Measurements from ENCODE around the gene RBMY1D. TPM values are rescaled to one million over a fixed set of nuclear protein-coding genes. Genes with fewer than 3 reads are reported as not detected.

RBMY1D gene
- total RNA-seq, result not detected in 2 replicates

DNA sequence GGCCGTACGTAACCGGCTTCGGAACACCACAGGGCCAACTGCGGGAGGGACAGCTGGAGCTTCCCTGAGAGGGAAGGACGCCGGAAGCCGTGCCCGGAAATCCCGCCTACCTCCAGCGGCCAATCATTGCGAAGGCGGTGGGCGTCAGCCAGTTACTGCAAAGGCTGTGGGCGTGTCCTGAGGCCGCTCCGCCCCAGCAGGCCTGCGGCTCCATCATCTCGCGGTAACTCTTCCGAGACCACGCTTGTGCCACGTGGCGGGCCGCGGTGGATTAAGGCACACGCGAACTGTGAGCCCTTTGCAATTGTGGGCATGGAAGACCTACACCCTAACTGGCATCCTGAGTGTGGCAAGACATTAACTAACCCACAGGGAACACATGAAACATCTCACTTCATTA, at the start of gene RBMY1D:
Gene RBMY1D (minus strand): TSS at position 101 of the 400 bp plus-strand sequence. CDS start 2,013 bp downstream, outside the sequence.

GRCh38 chrY:21917932-21918331, 23.6 kb upstream of the RBMY1D start, which contains the start of gene RBMY1E:
Gene RBMY1E (minus strand): TSS chrY:21918032. CDS start chrY:21916054, 1,978 bp downstream.

Other genes with a start within 250 kb of the RBMY1D start
- not detected in 2 replicates for gene RBMY1E, start 23.5 kb upstream of the RBMY1D start, total RNA-seq

Measured in regular cardiac myocyte (primary cell).